Endothelial cell of umbilical vein (primary cell): Measurements from ENCODE around the gene ADAM19. TPM values are rescaled to one million over a fixed set of nuclear protein-coding genes. Genes with fewer than 3 reads are reported as not detected.

Experiments
- BruUV-seq: library from RNA; stranded (reverse); fragments of 400-500 nt; replicated peaks from 2 replicates; lab custom pipeline; 2021; lab: Mats Ljungman, UMichigan
- CTCF ChIA-PET: fragments of 300-600, 350-600 bp; sonication (Branson Sonifier 250); formaldehyde crosslinking; loops from one replicate; lab custom pipeline; 2021; ENCODE audit warnings: antibody characterized with exemption, inconsistent platforms; lab: Charles Lee
- POLR2A ChIA-PET: fragments of 300-600, 350-600 bp; sonication (Branson Sonifier 250); formaldehyde crosslinking; loops from one replicate; lab custom pipeline; 2021; ENCODE audit warnings: antibody characterized with exemption, inconsistent platforms; lab: Charles Lee
- DNase-seq: peaks from one replicate; pipeline ENCODE4 v3.0.0-alpha.2; 2011; ENCODE audit warnings: low read depth, low spot score
- FAIRE-seq: peaks from 2 replicates; lab custom pipeline; 2011; peaks lifted over from hg19 to GRCh38; lab: Jason Lieb, UNC
- H2AFZ ChIP-seq: 2 replicates; pipeline ENCODE4 v1.6.0; 2012; ENCODE audit warnings: low read depth, low read length, control low read depth, inconsistent platforms
- H3K27ac ChIP-seq: 2 replicates; pipeline ENCODE4 v1.5.1; 2011; ENCODE audit warnings: low read depth, mild to moderate bottlenecking, control low read depth, low read length, moderate library complexity; ENCODE audit not compliant: insufficient read depth
- H3K27me3 ChIP-seq, 2 experiments: 2 replicates each; pipeline versions ENCODE4 v1.6.0 to v1.6.1; 2011; ENCODE audit warnings: low read length in 2 of 2, mixed read lengths in 1 of 2; ENCODE audit not compliant: control insufficient read depth in 2 of 2, insufficient read depth in 2 of 2
- H3K36me3 ChIP-seq, 2 experiments: 2 replicates in 1 of 2; 3 replicates in 1 of 2; pipeline ENCODE4 v1.5.1; 2011; ENCODE audit warnings: low read length in 2 of 2, mild to moderate bottlenecking in 1 of 2, moderate library complexity in 1 of 2; ENCODE audit not compliant: control insufficient read depth in 2 of 2, insufficient read depth in 2 of 2; ENCODE audit errors: extremely low read depth in 1 of 2
- H3K4me1 ChIP-seq: 3 replicates; pipeline ENCODE4 v1.5.1; 2011; ENCODE audit warnings: mild to moderate bottlenecking, low read length; ENCODE audit not compliant: control insufficient read depth, insufficient read depth; ENCODE audit errors: extremely low read depth
- H3K4me2 ChIP-seq: 2 replicates; pipeline ENCODE4 v1.6.1; 2011; ENCODE audit warnings: low read length, control low read depth, mixed read lengths; ENCODE audit not compliant: insufficient read depth
- H3K4me3 ChIP-seq, 3 experiments: fragments of 200-600 bp in 1 of 3; sonication (generic), shearing (Covaris generic) in 1 of 3; replicated peaks in 1 of 3; 2 replicates each; pipeline ENCODE4 v1.5.1; 2011 to 2016; ENCODE audit warnings: control low read depth in 3 of 3, low read length in 3 of 3, mild to moderate bottlenecking in 2 of 3, inconsistent platforms in 1 of 3, low read depth in 1 of 3, moderate library complexity in 1 of 3; ENCODE audit not compliant: insufficient read depth in 1 of 3
- H3K79me2 ChIP-seq: 2 replicates; pipeline ENCODE4 v1.6.0; 2012; ENCODE audit warnings: low read length, inconsistent platforms; ENCODE audit not compliant: control insufficient read depth, insufficient read depth
- H3K9ac ChIP-seq: replicated peaks from 2 replicates; pipeline ENCODE3; 2011; ENCODE audit warnings: low read length, control low read depth; ENCODE audit not compliant: insufficient read depth; ENCODE audit errors: extremely low read depth
- H3K9me1 ChIP-seq: replicated peaks from 3 replicates; pipeline ENCODE4 v1.6.0; 2011; ENCODE audit warnings: mild to moderate bottlenecking, low read length; ENCODE audit not compliant: control insufficient read depth, insufficient read depth; ENCODE audit errors: extremely low read depth
- H3K9me3 ChIP-seq: replicated peaks from 2 replicates; pipeline ENCODE4 v1.5.1; 2012; ENCODE audit warnings: low read length, inconsistent platforms; ENCODE audit not compliant: control insufficient read depth, insufficient read depth
- H4K20me1 ChIP-seq: replicated peaks from 2 replicates; pipeline ENCODE3; 2011; ENCODE audit warnings: mild to moderate bottlenecking, low read length; ENCODE audit not compliant: control insufficient read depth, insufficient read depth; ENCODE audit errors: extremely low read depth
- EZH2 ChIP-seq: IDR thresholded peaks from 2 replicates; pipeline ENCODE4 v1.6.1; 2012; ENCODE audit warnings: borderline replicate concordance, low read depth, mild to moderate bottlenecking, moderate library complexity, low read length, inconsistent platforms; ENCODE audit not compliant: severe bottlenecking
- FOS ChIP-seq: IDR thresholded peaks from 2 replicates; pipeline ENCODE4 v1.6.1; 2011; ENCODE audit warnings: mild to moderate bottlenecking, low read length, moderate library complexity, borderline replicate concordance; ENCODE audit not compliant: insufficient read depth
- GATA2 ChIP-seq: IDR thresholded peaks from 2 replicates; pipeline ENCODE4 v1.7.0; 2011; ENCODE audit warnings: low read depth, mild to moderate bottlenecking, moderate library complexity, mixed read lengths, low read length; ENCODE audit not compliant: insufficient read length, insufficient read depth
- JUN ChIP-seq: IDR thresholded peaks from 2 replicates; pipeline ENCODE4 v1.6.1; 2011; ENCODE audit warnings: borderline replicate concordance, low read depth; ENCODE audit not compliant: insufficient read length, insufficient read depth
- MYC ChIP-seq: IDR thresholded peaks from one replicate; pipeline ENCODE4 v1.6.1; 2011; ENCODE audit warnings: mild to moderate bottlenecking, low read depth, low read length
- POLR2A ChIP-seq: IDR thresholded peaks from 2 replicates; pipeline ENCODE4 v1.6.1; 2012; ENCODE audit warnings: low read depth, mild to moderate bottlenecking, control low read depth, low read length
- POLR2AphosphoS5 ChIP-seq: IDR thresholded peaks from 2 replicates; pipeline ENCODE4 v1.6.1; 2012; ENCODE audit warnings: low read depth, mild to moderate bottlenecking, control low read depth, low read length, moderate library complexity; ENCODE audit not compliant: insufficient read depth
- dilution Hi-C: fragments of 300-500 bp; cut with MboI; formaldehyde crosslinking; loops from one replicate; pipeline ENCODE4 v1.15.0; 2019; ENCODE audit warnings: low sequenced_read_pairs; ENCODE audit not compliant: extremely low pct_ligation_motif_present
- intact Hi-C: fragments of 100-400 bp; cut with micrococcal nuclease; formaldehyde crosslinking; loops from one replicate; pipeline ENCODE4 v1.10.0; 2022
- polyA plus RNA-seq, 4 experiments: library from polyadenylated mRNA; depleted of rRNA in 3 of 4; stranded (reverse) in 3 of 4; unstranded in 1 of 4; fragments of >200 nt; gene quantifications; 2 replicates each; pipeline versions ENCODE4 v1.2.1 to v1.2.3, GENCODE V29; 2011 to 2012; ENCODE audit warnings: missing spikeins in 1 of 4
- total RNA-seq: library from RNA; stranded (reverse); gene quantifications from 2 replicates; pipeline ENCODE4 v1.2.3, GENCODE V29; 2021
- TF ChIP-seq, protein P1 (sequence below): IDR thresholded peaks from 2 replicates; pipeline ENCODE4 v1.6.1; 2011; ENCODE audit not compliant: insufficient read depth, insufficient read length
- TF ChIP-seq, protein P2 (sequence below), 2 donors: IDR thresholded peaks; 1 replicate in 1 of 2; 2 replicates in 1 of 2; pipeline ENCODE4 v1.5.1; 2011; ENCODE audit warnings: low read length in 2 of 2, mild to moderate bottlenecking in 2 of 2, moderate library complexity in 2 of 2, control low read depth in 1 of 2, inconsistent platforms in 1 of 2, low read depth in 1 of 2; ENCODE audit not compliant: insufficient read depth in 1 of 2; ENCODE audit errors: extremely low read depth in 1 of 2

Gene ADAM19
- total and polyA plus RNA-seq, 2 donors (not counting 3 experiments of a cell fraction or from before 2014, with no cell fraction given), result 10.0 to 22.6 TPM

DNA sequence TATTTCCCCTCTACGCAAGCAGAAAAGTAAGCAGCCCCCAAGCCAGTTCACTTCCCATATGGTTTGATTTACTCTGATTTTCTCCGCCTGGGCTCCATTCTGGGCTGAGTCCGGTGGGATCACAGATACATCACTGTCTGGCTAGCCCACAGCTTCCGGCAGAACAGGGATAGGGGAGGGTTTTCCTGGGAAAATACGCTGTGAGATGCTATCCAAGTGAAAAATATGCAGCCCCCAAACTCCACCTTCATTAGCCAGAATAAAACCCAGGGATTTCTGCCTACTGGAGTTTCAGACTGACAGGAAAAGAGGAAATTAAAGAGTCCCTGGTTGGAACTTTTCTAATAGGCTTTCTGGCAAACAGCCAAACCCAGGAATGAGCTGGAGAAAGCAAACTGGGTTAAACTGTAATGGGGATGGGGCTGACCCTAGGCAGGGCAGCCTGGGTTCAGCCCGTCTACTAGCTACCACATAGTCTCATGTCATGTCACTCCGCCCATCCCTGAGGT lies 132.5 kb downstream of the ADAM19 start:
- H3K4me3 ChIP-seq, result no peak overlapping the region
- CTCF ChIA-PET, result interaction anchor here (1.5 kb wide), 1 partner anchor 29 kb away, joined by 4 read pairs; no protein-coding TSS in a partner anchor
- H3K27ac ChIP-seq, result no peak overlapping the region
- no peaks in the 10 kb centered on the region for H3K9me3 ChIP-seq
- no peaks in the 10 kb centered on the region for H3K9me1 ChIP-seq
- TF ChIP-seq FOS, result no peak
- FAIRE-seq (no peak), DNase-seq (no peak)
- no peak overlapping the region for H3K4me2 ChIP-seq
- POLR2A ChIA-PET, result no interaction called here
- BruUV-seq, result no TSS peak
- intact Hi-C loops, result no loop called here
- no peak overlapping the region for H2AFZ ChIP-seq
- H3K79me2 ChIP-seq, result no peaks in the 10 kb centered on the region
- no peaks in the 10 kb centered on the region for H3K4me1 ChIP-seq
- H3K9ac ChIP-seq, result no peak overlapping the region
- dilution Hi-C loops, result no loop called here
- H3K36me3 ChIP-seq, result no peaks in the 10 kb centered on the region
- H4K20me1 ChIP-seq, result no peaks in the 10 kb centered on the region
- peaks cover 0 to 2% of the 10 kb centered on the region in 2 experiments for H3K27me3 ChIP-seq

DNA sequence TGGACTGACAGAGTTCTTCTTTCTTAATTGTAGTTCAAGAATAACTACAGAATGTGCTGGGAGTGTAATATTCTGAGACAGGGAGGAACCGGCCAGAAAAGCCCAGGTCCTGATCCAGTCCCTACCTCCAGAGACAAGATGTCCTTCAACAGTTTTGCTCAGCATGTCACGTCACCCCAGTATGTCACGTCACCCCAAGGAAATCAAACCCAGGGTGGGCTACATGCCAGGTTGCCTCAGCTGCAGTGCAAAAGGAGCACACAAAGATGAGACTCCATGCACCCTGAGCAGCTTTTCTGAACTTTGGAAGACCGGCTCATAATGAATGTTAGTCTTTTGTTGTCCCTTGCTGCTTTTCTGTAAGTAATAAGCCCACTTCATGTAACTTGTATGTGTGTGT lies 141.5 kb downstream of the ADAM19 start:
- Histone ChIP-seq H3K4me2 (no peak overlapping the region), H3K9me1 (no peaks in the 10 kb centered on the region), H3K27ac (no peak overlapping the region), H3K9me3 (no peaks in the 10 kb centered on the region), H3K27me3 (no peaks in the 10 kb centered on the region), H4K20me1 (no peaks in the 10 kb centered on the region), H3K4me1 (no peaks in the 10 kb centered on the region), H3K79me2 (no peaks in the 10 kb centered on the region), H2AFZ (no peak overlapping the region), H3K9ac (no peak overlapping the region), H3K4me3 (no peak overlapping the region), H3K36me3 (no peaks in the 10 kb centered on the region)
- ChIA-PET POLR2A (no interaction called here), CTCF (interaction anchor here (1.1 to 3.5 kb wide), 3 partner anchors 11 to 106 kb away, joined by 3 to 22 read pairs (median 7); no protein-coding TSS in a partner anchor)
- BruUV-seq, result no TSS peak
- no peak for FAIRE-seq
- intact Hi-C loops (loop anchor here (5.0 kb wide), 1 partner anchor 67 kb away; no protein-coding TSS in a partner anchor), dilution Hi-C loops (no loop called here)
- TF ChIP-seq POLR2A, result no peak
- TF ChIP-seq, protein P1, sequence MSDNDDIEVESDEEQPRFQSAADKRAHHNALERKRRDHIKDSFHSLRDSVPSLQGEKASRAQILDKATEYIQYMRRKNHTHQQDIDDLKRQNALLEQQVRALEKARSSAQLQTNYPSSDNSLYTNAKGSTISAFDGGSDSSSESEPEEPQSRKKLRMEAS, result no peak
- no peak for TF ChIP-seq JUN
- TF ChIP-seq EZH2, result no peak
- TF ChIP-seq POLR2AphosphoS5, result no peak
- TF ChIP-seq FOS, result no peak
- no peak for TF ChIP-seq GATA2
- no peak for TF ChIP-seq MYC
- TF ChIP-seq, protein P2, sequence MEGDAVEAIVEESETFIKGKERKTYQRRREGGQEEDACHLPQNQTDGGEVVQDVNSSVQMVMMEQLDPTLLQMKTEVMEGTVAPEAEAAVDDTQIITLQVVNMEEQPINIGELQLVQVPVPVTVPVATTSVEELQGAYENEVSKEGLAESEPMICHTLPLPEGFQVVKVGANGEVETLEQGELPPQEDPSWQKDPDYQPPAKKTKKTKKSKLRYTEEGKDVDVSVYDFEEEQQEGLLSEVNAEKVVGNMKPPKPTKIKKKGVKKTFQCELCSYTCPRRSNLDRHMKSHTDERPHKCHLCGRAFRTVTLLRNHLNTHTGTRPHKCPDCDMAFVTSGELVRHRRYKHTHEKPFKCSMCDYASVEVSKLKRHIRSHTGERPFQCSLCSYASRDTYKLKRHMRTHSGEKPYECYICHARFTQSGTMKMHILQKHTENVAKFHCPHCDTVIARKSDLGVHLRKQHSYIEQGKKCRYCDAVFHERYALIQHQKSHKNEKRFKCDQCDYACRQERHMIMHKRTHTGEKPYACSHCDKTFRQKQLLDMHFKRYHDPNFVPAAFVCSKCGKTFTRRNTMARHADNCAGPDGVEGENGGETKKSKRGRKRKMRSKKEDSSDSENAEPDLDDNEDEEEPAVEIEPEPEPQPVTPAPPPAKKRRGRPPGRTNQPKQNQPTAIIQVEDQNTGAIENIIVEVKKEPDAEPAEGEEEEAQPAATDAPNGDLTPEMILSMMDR (IDR thresholded peaks at IDR 0.05; ENCODE audit: extremely low read depth in 1 of 2, insufficient read depth in 1 of 2, low read depth in 1 of 2, low read length in 2 of 2), result no peak
- DNase-seq, result no peak
